ENCODE results near the gene OVAAL. TPM values are rescaled to one million over a fixed set of nuclear protein-coding genes. Genes with fewer than 3 reads are reported as not detected.
A peak's percentile ranks its signal among the peaks of the same experiment; 100 is the strongest.
"Not testable (repeated sequence)": the region's sequence is repeated elsewhere in the genome, so short reads cannot be mapped to it uniquely, and the experiment has no call there.

OVAAL gene
- total and polyA plus RNA-seq, 3 experiments from 2014 or later = not detected

DNA sequence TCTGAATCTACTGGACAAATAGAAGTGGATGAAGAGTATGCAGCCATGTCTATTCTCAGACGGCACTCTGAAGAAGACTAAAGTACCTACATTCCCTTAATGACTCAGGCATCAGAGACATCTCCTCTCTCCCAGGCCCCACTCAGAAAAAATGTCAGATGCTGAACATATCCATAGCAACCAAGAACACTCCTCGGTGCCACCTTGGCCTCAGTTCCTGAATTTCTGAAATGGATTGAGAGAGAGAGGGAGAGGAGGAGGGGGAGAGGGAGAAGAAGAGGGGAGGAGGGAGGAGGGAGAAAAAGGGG, 16.0 kb upstream of the OVAAL start:
- H3K9me3 Mint-ChIP-seq = no peaks in the 10 kb centered on the region
- Histone ChIP-seq H3K27me3 (ENCODE audit: insufficient read depth, low read length, poor library complexity, severe bottlenecking) (no peaks in the 10 kb centered on the region), H3K4me3 (ENCODE audit: low read length) (no peak overlapping the region), H3K4me1 (ENCODE audit: insufficient read depth, low read length) (no peaks in the 10 kb centered on the region), H3K27ac (ENCODE audit: low read depth, low read length) (no peak overlapping the region), H3K9me3 (ENCODE audit: low read length) (no peaks in the 10 kb centered on the region), H3K36me3 (ENCODE audit: insufficient read depth, low read length) (no peaks in the 10 kb centered on the region)
- no peaks in the 10 kb centered on the region for H3K4me1 Mint-ChIP-seq
- H3K36me3 Mint-ChIP-seq = no peaks in the 10 kb centered on the region
- POLR2A ChIA-PET = no interaction called here
- H3K27me3 Mint-ChIP-seq = peaks cover 2 to 8% of the 10 kb centered on the region in 2 donors
- CTCF ChIA-PET = no interaction called here
- DNase-seq = no peak
- H3K4me3 Mint-ChIP-seq = no peak overlapping the region
- H3K27ac Mint-ChIP-seq = no peak overlapping the region

DNA sequence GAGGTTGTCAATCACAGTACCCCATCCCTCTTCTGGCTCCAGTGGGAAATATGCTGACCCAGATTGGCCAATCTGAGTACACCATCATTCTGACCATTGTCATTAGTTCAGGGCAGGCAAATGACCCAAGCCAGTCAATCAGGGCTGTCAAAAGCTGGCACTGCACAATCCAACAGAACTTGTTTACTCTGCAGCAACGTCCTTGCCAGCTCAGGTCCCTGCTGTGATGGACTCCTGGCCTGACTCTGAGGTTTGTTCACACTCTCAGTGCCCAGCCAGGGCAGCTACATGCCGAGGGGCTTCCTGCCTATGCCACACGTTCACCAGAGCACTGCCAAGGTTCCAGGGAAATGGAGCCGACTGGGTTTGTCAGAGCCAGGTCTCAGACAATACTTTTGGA, 14.7 kb upstream of the OVAAL start:
- Mint-ChIP-seq H3K27ac (peak overlapping the region in 1 of 8 donors; percentile 7), H3K4me3 (no peak overlapping the region), H3K9me3 (no peaks in the 10 kb centered on the region), H3K4me1 (no peaks in the 10 kb centered on the region), H3K27me3 (peaks cover 0 to 7% of the 10 kb centered on the region in 2 donors), H3K36me3 (no peaks in the 10 kb centered on the region)
- Histone ChIP-seq H3K9me3 (ENCODE audit: low read length) (no peaks in the 10 kb centered on the region), H3K27ac (ENCODE audit: low read depth, low read length) (no peak overlapping the region), H3K36me3 (ENCODE audit: insufficient read depth, low read length) (no peaks in the 10 kb centered on the region), H3K4me3 (ENCODE audit: low read length) (no peak overlapping the region), H3K27me3 (ENCODE audit: insufficient read depth, low read length, poor library complexity, severe bottlenecking) (no peaks in the 10 kb centered on the region), H3K4me1 (ENCODE audit: insufficient read depth, low read length) (no peaks in the 10 kb centered on the region)
- CTCF ChIA-PET = no interaction called here
- POLR2A ChIA-PET = no interaction called here
- DNase-seq = no peak

DNA sequence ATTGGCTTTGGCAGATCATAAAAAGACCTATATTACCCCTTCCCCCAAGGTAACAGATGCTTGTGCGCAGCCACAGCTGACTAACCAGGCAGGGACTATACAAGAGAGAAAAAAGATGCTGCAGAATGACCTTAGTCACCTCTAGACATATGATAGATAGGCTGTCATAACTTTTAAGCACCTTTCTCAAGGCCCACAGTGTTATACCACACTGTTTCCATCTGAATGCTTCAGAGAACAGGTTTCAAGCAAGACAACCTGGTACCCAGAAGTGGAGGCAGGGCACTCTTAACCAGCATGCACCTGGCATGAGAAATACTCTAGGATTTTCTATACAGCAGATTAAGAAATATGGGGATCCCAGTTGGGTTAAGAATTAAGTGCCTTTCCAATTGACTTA, 12.8 kb upstream of the OVAAL start:
- no peaks in the 10 kb centered on the region for H3K36me3 Mint-ChIP-seq
- no peaks in the 10 kb centered on the region for H3K9me3 Mint-ChIP-seq
- DNase-seq = no peak
- POLR2A ChIA-PET = no interaction called here
- Histone ChIP-seq H3K36me3 (ENCODE audit: insufficient read depth, low read length) (no peaks in the 10 kb centered on the region), H3K27me3 (ENCODE audit: insufficient read depth, low read length, poor library complexity, severe bottlenecking) (no peaks in the 10 kb centered on the region), H3K4me1 (ENCODE audit: insufficient read depth, low read length) (no peaks in the 10 kb centered on the region), H3K27ac (ENCODE audit: low read depth, low read length) (no peak overlapping the region), H3K9me3 (ENCODE audit: low read length) (no peaks in the 10 kb centered on the region), H3K4me3 (ENCODE audit: low read length) (no peak overlapping the region)
- H3K4me3 Mint-ChIP-seq = no peak overlapping the region
- no peaks in the 10 kb centered on the region for H3K4me1 Mint-ChIP-seq
- CTCF ChIA-PET = no interaction called here
- peaks cover 2 to 12% of the 10 kb centered on the region in 2 donors for H3K27me3 Mint-ChIP-seq
- H3K27ac Mint-ChIP-seq = peak overlapping the region in 1 of 8 donors; percentile 68

- Mint-ChIP-seq H3K36me3 (no peaks in the 10 kb centered on the region), H3K27me3 (peaks cover 5 to 12% of the 10 kb centered on the region in 2 donors), H3K4me3 (no peak overlapping the region), H3K4me1 (no peaks in the 10 kb centered on the region), H3K9me3 (no peaks in the 10 kb centered on the region), H3K27ac (no peak overlapping the region)
- DNase-seq = no peak
- no peak overlapping the region for H3K27ac ChIP-seq (ENCODE audit: low read depth, low read length)
- CTCF ChIA-PET = no interaction called here
- H3K36me3 ChIP-seq (ENCODE audit: insufficient read depth, low read length) = no peaks in the 10 kb centered on the region
- no peak overlapping the region for H3K4me3 ChIP-seq (ENCODE audit: low read length)
- no peaks in the 10 kb centered on the region for H3K4me1 ChIP-seq (ENCODE audit: insufficient read depth, low read length)
- no peaks in the 10 kb centered on the region for H3K27me3 ChIP-seq (ENCODE audit: insufficient read depth, low read length, poor library complexity, severe bottlenecking)
- POLR2A ChIA-PET = no interaction called here
- no peaks in the 10 kb centered on the region for H3K9me3 ChIP-seq (ENCODE audit: low read length)
Observed at GRCh38 chr1:180548686-180549317, 10.0 kb upstream of the OVAAL start.

- peaks cover 5 to 12% of the 10 kb centered on the region in 2 donors for H3K27me3 Mint-ChIP-seq
- H3K9me3 Mint-ChIP-seq; H3K9me3 ChIP-seq (ENCODE audit: low read length); H3K4me1 Mint-ChIP-seq; H3K27ac Mint-ChIP-seq; H3K4me3 Mint-ChIP-seq; H3K4me3 ChIP-seq (ENCODE audit: low read length); H3K36me3 ChIP-seq (ENCODE audit: insufficient read depth, low read length); H3K27ac ChIP-seq (ENCODE audit: low read depth, low read length); H3K27me3 ChIP-seq (ENCODE audit: insufficient read depth, low read length, poor library complexity, severe bottlenecking); H3K4me1 ChIP-seq (ENCODE audit: insufficient read depth, low read length); DNase-seq; H3K36me3 Mint-ChIP-seq; CTCF ChIA-PET; POLR2A ChIA-PET: not testable (repeated sequence)
Observed at GRCh38 chr1:180549770-180550169, 9.0 kb upstream of the OVAAL start.

DNA sequence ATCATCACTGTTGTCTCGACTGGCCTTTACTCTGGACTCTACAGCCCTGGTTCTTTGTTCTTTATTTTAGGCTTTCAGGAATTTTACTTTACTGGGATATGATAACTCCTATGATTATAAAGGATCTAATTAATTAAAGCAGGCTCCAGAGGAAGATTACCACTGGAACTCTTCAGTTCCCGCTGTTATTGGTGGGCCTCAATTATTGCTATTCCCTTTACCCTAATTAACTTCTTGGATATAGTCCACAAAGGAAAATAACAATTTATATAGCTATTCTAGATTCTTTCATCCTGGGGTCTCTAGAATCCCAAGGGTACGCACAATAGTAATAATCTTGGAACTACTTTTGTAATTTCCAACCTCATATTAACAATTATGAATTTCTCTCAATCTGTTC, 8.5 kb upstream of the OVAAL start:
- Histone ChIP-seq H3K27ac (ENCODE audit: low read depth, low read length) (no peak overlapping the region), H3K9me3 (ENCODE audit: low read length) (no peaks in the 10 kb centered on the region), H3K4me3 (ENCODE audit: low read length) (no peak overlapping the region), H3K27me3 (ENCODE audit: insufficient read depth, low read length, poor library complexity, severe bottlenecking) (no peaks in the 10 kb centered on the region), H3K36me3 (ENCODE audit: insufficient read depth, low read length) (no peaks in the 10 kb centered on the region), H3K4me1 (ENCODE audit: insufficient read depth, low read length) (no peaks in the 10 kb centered on the region)
- Mint-ChIP-seq H3K27ac (no peak overlapping the region), H3K9me3 (no peaks in the 10 kb centered on the region), H3K4me1 (no peaks in the 10 kb centered on the region), H3K4me3 (no peak overlapping the region), H3K36me3 (no peaks in the 10 kb centered on the region), H3K27me3 (peaks cover 5 to 12% of the 10 kb centered on the region in 2 donors)
- ChIA-PET POLR2A (no interaction called here), CTCF (no interaction called here)
- DNase-seq = no peak

DNA sequence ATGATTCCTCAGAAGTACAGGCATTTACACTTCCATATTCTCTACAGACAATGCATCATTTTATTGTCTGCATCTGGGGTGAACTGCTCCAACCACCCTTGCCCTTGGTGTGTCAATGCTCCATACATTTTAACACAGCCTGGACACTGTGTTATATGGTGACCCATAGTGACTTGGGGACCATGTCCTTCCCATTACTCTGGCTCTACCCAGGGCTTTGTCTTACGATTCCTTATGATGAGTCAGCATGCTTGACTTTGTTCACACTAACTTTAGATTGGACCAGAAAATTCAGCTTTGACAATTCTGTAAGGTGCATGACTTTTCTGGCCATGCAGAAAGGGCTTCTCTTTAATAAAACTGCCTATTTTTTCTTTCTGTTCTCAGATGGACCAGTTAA, 6.8 kb upstream of the OVAAL start:
- Histone ChIP-seq H3K27me3 (ENCODE audit: insufficient read depth, low read length, poor library complexity, severe bottlenecking) (no peaks in the 10 kb centered on the region), H3K9me3 (ENCODE audit: low read length) (no peaks in the 10 kb centered on the region), H3K4me1 (ENCODE audit: insufficient read depth, low read length) (no peaks in the 10 kb centered on the region), H3K36me3 (ENCODE audit: insufficient read depth, low read length) (no peaks in the 10 kb centered on the region), H3K4me3 (ENCODE audit: low read length) (no peak overlapping the region), H3K27ac (ENCODE audit: low read depth, low read length) (no peak overlapping the region)
- ChIA-PET POLR2A (no interaction called here), CTCF (no interaction called here)
- no peaks in the 10 kb centered on the region for H3K9me3 Mint-ChIP-seq
- H3K36me3 Mint-ChIP-seq = no peaks in the 10 kb centered on the region
- DNase-seq = no peak
- no peaks in the 10 kb centered on the region for H3K4me1 Mint-ChIP-seq
- H3K27ac Mint-ChIP-seq = no peak overlapping the region
- H3K4me3 Mint-ChIP-seq = no peak overlapping the region
- peaks cover 5 to 10% of the 10 kb centered on the region in 2 donors for H3K27me3 Mint-ChIP-seq

DNA sequence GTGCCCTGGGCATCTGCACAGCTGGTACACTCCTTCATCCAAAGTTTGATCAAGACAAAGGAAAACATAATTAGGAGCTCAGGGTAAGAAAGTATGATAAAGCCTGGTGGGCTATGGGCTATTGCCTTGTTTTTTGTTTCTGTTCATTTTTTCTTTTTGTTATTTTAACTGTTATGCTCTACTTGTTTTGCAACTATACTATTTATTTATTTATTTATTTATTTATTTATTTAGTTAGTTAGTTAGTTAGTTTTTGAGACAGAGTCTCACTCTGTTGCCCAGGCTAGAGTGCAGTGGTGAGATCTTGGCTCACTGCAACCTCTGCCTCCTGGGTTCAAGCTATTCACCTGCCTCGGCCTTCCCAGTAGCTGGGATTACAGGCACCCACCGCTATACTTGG, 5.7 kb upstream of the OVAAL start:
- H3K4me1 ChIP-seq (ENCODE audit: insufficient read depth, low read length); H3K9me3 Mint-ChIP-seq: not testable (repeated sequence)
- POLR2A ChIA-PET = interaction anchor here (0.8 kb wide), 1 partner anchor 173 kb away, joined by 3 read pairs; no protein-coding TSS in a partner anchor

DNA sequence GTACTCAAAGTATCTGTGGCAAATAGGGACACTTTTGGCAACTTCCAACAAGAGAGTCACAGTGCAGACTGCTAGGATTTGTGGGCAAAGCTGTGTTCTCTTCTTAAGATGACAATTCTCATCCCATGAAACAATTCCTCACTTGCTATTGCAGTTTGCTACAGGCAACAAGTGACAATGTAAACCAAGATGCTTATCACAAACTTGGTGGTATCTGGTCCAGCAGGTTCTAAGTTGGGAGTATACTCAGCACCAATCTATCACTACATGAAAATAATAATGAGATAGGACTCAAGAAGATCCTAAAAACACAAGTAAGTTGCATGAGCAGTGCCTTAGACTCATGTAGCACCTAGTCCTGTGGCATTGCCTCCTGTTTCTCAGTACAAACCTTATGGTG, 3.4 kb upstream of the OVAAL start:
- DNase-seq = no peak
- H3K4me3 ChIP-seq (ENCODE audit: low read length) = no peak overlapping the region
- H3K36me3 ChIP-seq (ENCODE audit: insufficient read depth, low read length) = no peaks in the 10 kb centered on the region
- H3K27ac Mint-ChIP-seq = no peak overlapping the region
- ChIA-PET CTCF (no interaction called here), POLR2A (no interaction called here)
- no peaks in the 10 kb centered on the region for H3K4me1 ChIP-seq (ENCODE audit: insufficient read depth, low read length)
- no peak overlapping the region for H3K27ac ChIP-seq (ENCODE audit: low read depth, low read length)
- H3K4me1 Mint-ChIP-seq = no peaks in the 10 kb centered on the region
- H3K4me3 Mint-ChIP-seq = no peak overlapping the region
- no peaks in the 10 kb centered on the region for H3K9me3 ChIP-seq (ENCODE audit: low read length)
- H3K9me3 Mint-ChIP-seq = no peaks in the 10 kb centered on the region
- no peaks in the 10 kb centered on the region for H3K27me3 ChIP-seq (ENCODE audit: insufficient read depth, low read length, poor library complexity, severe bottlenecking)
- H3K36me3 Mint-ChIP-seq = peaks cover 0 to 3% (median 0%) of the 10 kb centered on the region in 3 donors
- H3K27me3 Mint-ChIP-seq = peaks cover 3 to 16% of the 10 kb centered on the region in 2 donors

More for the DNA sequence above, 5.7 kb upstream of the OVAAL start:
- H3K36me3 ChIP-seq (ENCODE audit: insufficient read depth, low read length); H3K4me3 Mint-ChIP-seq; H3K27ac Mint-ChIP-seq; H3K27ac ChIP-seq (ENCODE audit: low read depth, low read length); DNase-seq; CTCF ChIA-PET; H3K4me3 ChIP-seq (ENCODE audit: low read length); H3K36me3 Mint-ChIP-seq; H3K9me3 ChIP-seq (ENCODE audit: low read length); H3K4me1 Mint-ChIP-seq; H3K27me3 ChIP-seq (ENCODE audit: insufficient read depth, low read length, poor library complexity, severe bottlenecking): not testable (repeated sequence)
- peaks cover 5 to 16% of the 10 kb centered on the region in 2 donors for H3K27me3 Mint-ChIP-seq

Measured in CD8-positive, alpha-beta memory T cell (primary cell).